ENCODE results near the gene HSPA1A. TPM values are rescaled to one million over a fixed set of nuclear protein-coding genes. Genes with fewer than 3 reads are reported as not detected.

Gene HSPA1A
- total and polyA plus RNA-seq, 9 of the 15 experiments (the other 6 are each of a cell fraction or from before 2014, with no cell fraction given) = 2.2 to 273 (median 107) TPM

- TF ChIP-seq ESRRB (CRISPR knock-in tag; IDR thresholded peaks at IDR 0.05; ENCODE audit: borderline replicate concordance) = no peak
- TF ChIP-seq MCM5 (IDR thresholded peaks at IDR 0.05; ENCODE audit: low read depth) = no peak
- no peak for TF ChIP-seq ELF1 (tag; IDR thresholded peaks at IDR 0.05)
- TF ChIP-seq CBX5 (IDR thresholded peaks at IDR 0.05; ENCODE audit: borderline replicate concordance, low read depth) = no peak
- TF ChIP-seq ZNF507 (tag; conservative IDR thresholded peaks at IDR 0.05) = no peak
- no peak for TF ChIP-seq AFF4 (CRISPR knock-in tag; IDR thresholded peaks at IDR 0.05)
- TF ChIP-seq RHOXF2B (CRISPR knock-in tag; conservative IDR thresholded peaks at IDR 0.05) = no peak; the same call in 1 of the 2 replicates
- TF ChIP-seq TAF7 (tag; IDR thresholded peaks at IDR 0.05) = peak; percentile 52; the same call in 1 of the 2 replicates
- no peak for TF ChIP-seq MAFF (IDR thresholded peaks at IDR 0.05; ENCODE audit: low read length)
- 0 out of 2 replicates have a peak, but pooled peaks have one; percentile 38 for TF ChIP-seq THAP12 (CRISPR knock-in tag; IDR thresholded peaks at IDR 0.05)
- no peak for TF ChIP-seq ZNF584 (CRISPR knock-in tag; IDR thresholded peaks at IDR 0.05; ENCODE audit: low read depth)
- TF ChIP-seq EP300 (IDR thresholded peaks at IDR 0.05; ENCODE audit: low read length) = no peak
- peak; percentile 87 for TF ChIP-seq ZNF511 (CRISPR knock-in tag; IDR thresholded peaks at IDR 0.05)
- no peak for TF ChIP-seq HDAC3 (IDR thresholded peaks at IDR 0.05; ENCODE audit: borderline replicate concordance, partially characterized antibody)
- no peak for TF ChIP-seq TCFL5 (CRISPR knock-in tag; conservative IDR thresholded peaks at IDR 0.05)
- TF ChIP-seq MLLT1 (IDR thresholded peaks at IDR 0.05) = no peak
- no peak for TF ChIP-seq DLX4 (CRISPR knock-in tag; IDR thresholded peaks at IDR 0.05)
- TF ChIP-seq CREB5 (CRISPR knock-in tag; IDR thresholded peaks at IDR 0.05) = no peak
These were observed 6.1 kb downstream of the HSPA1A start (continued) for GRCh38 chr6:31821301-31822035.
